NCI-H1930 (cell line): ENCODE measurements around the gene DYNLT4.
"Not testable (repeated sequence)": the region's sequence is repeated elsewhere in the genome, so short reads cannot be mapped to it uniquely, and the experiment has no call there.

ENCODE experiments used
- DNase-seq, 2 experiments: peaks; one replicate each; lab custom pipeline; 2025; lab: John Stamatoyannopoulos, UW

Gene DYNLT4

GRCh38 chr1:44788120-44788860 is 18.9 kb downstream of the DYNLT4 start, which contains the start of gene BEST4:
Gene BEST4, minus strand, starts transcription at chr1:44788170. Its CDS starts 465 bp downstream, at chr1:44787705.
- DNase-seq = no peak

GRCh38 chr1:44787506-44787905 is 19.6 kb downstream of the DYNLT4 start:
- DNase-seq = no peak

GRCh38 chr1:44786841-44787426 is 20.2 kb downstream of the DYNLT4 start:
- no peak for DNase-seq

GRCh38 chr1:44786138-44786840 is 20.9 kb downstream of the DYNLT4 start:
- DNase-seq = no peak

- DNase-seq = no peak
Observed at GRCh38 chr1:44785501-44786137, 21.5 kb downstream of the DYNLT4 start.

GRCh38 chr1:44785029-44785380 is 22.1 kb downstream of the DYNLT4 start:
- no peak for DNase-seq

- DNase-seq = no peak
Observed at GRCh38 chr1:44784094-44785028, 22.8 kb downstream of the DYNLT4 start.

- DNase-seq = no peak
Observed at GRCh38 chr1:44783697-44784093, 23.5 kb downstream of the DYNLT4 start.

GRCh38 chr1:44780583-44781121 is 26.5 kb downstream of the DYNLT4 start:
- DNase-seq = no peak

GRCh38 chr1:44778705-44779576 is 28.2 kb downstream of the DYNLT4 start:
- DNase-seq = no peak

- no peak for DNase-seq
Observed at GRCh38 chr1:44777969-44778635, 29.0 kb downstream of the DYNLT4 start.

- DNase-seq = no peak
Observed at GRCh38 chr1:44777547-44777946, 29.6 kb downstream of the DYNLT4 start.

- no peak for DNase-seq
Observed at GRCh38 chr1:44776730-44777068, 30.5 kb downstream of the DYNLT4 start.

- DNase-seq = no peak
Observed at GRCh38 chr1:44775930-44776729, 31.0 kb downstream of the DYNLT4 start.

- peak; percentile 85 to 92 for DNase-seq
Observed at GRCh38 chr1:44775078-44775929, 31.8 kb downstream of the DYNLT4 start, which contains the start of gene RPS8. Gene RPS8, plus strand, starts transcription at chr1:44775540. Its CDS starts 57 bp downstream, at chr1:44775597.

- not testable (repeated sequence) for DNase-seq
Observed at GRCh38 chr1:44766421-44766820, 40.7 kb downstream of the DYNLT4 start.

- DNase-seq = no peak
Observed at GRCh38 chr1:44760876-44761275, 46.3 kb downstream of the DYNLT4 start.

- no peak for DNase-seq
Observed at GRCh38 chr1:44759077-44759476, 48.1 kb downstream of the DYNLT4 start.
